Naive B cell (primary cell): ENCODE results near the gene PLEKHG7. TPM values are rescaled to one million over a fixed set of nuclear protein-coding genes. Genes with fewer than 3 reads are reported as not detected.
"Not testable (repeated sequence)": the region's sequence is repeated elsewhere in the genome, so short reads cannot be mapped to it uniquely, and the experiment has no call there.

Experiments used
- ATAC-seq, 2 donors: fragments of 150-1000 bp; cut with Tn5 transposase; 2 replicates each; pipeline ENCODE4 v1.10.0; 2021; ENCODE audit warnings: low read depth in 2 of 2, mild to moderate bottlenecking in 2 of 2, moderate library complexity in 2 of 2
- DNase-seq: peaks from one replicate; pipeline ENCODE4 v3.0.0; 2022
- H3K27ac Mint-ChIP-seq, 6 donors: one replicate each; pipeline ENCODE4 v1.8.0; 2020 to 2022; ENCODE audit warnings: mild to moderate bottlenecking in 6 of 6, mixed read lengths in 6 of 6, moderate library complexity in 5 of 6, inconsistent platforms in 2 of 6
- H3K27me3 Mint-ChIP-seq, 3 donors: one replicate each; pipeline ENCODE4 v1.8.0; 2021 to 2022; ENCODE audit warnings: mixed read lengths in 3 of 3, mild to moderate bottlenecking in 1 of 3
- H3K36me3 Mint-ChIP-seq, 2 donors: one replicate each; pipeline ENCODE4 v1.8.0; 2020 to 2022; ENCODE audit warnings: mixed read lengths in 2 of 2, inconsistent platforms in 1 of 2, mild to moderate bottlenecking in 1 of 2
- H3K4me1 Mint-ChIP-seq, 3 donors: one replicate each; pipeline ENCODE4 v1.8.0; 2020 to 2022; ENCODE audit warnings: mixed read lengths in 3 of 3, inconsistent platforms in 1 of 3, mild to moderate bottlenecking in 1 of 3, moderate library complexity in 1 of 3
- H3K4me3 Mint-ChIP-seq, 8 donors: one replicate each; pipeline ENCODE4 v1.8.0; 2020 to 2022; ENCODE audit warnings: mild to moderate bottlenecking in 8 of 8, mixed read lengths in 8 of 8, moderate library complexity in 8 of 8, inconsistent platforms in 2 of 8
- H3K9me3 Mint-ChIP-seq, 7 donors: one replicate each; pipeline ENCODE4 v1.8.0; 2020 to 2022; ENCODE audit warnings: mixed read lengths in 7 of 7, mild to moderate bottlenecking in 5 of 7, inconsistent platforms in 2 of 7, moderate library complexity in 1 of 7
- polyA plus RNA-seq, 6 donors: library from polyadenylated mRNA; unstranded; fragments of 300-500 nt; fragmentation: Illumina TruSeq; gene quantifications; one replicate each; pipeline ENCODE4 v1.2.3, GENCODE V29; 2021; ENCODE audit warnings: low read depth in 6 of 6

PLEKHG7 gene
- under 1 TPM in 4 of 6 donors, not detected in 2; 0.08 to 0.20 (median 0.11) TPM for polyA plus RNA-seq

GRCh38 chr12:92702754-92703679 lies at the start of gene PLEKHG7:
Gene PLEKHG7 (plus strand): TSS chr12:92702989. CDS start chr12:92706632, 3,643 bp downstream.
- Mint-ChIP-seq H3K27me3 (no peaks in the 10 kb centered on the region), H3K27ac (peak within 1 kb of the TSS; percentile 35 to 93 (median 76)), H3K4me3 (peak within 1 kb of the TSS; percentile 7 to 87 (median 46)), H3K4me1 (peaks cover 11 to 26% (median 14%) of the 10 kb centered on the region in 3 donors), H3K36me3 (peaks cover 0 to 2% of the 10 kb centered on the region in 2 donors), H3K9me3 (peaks cover 0 to 3% (median 0%) of the 10 kb centered on the region in 7 donors)
- ATAC-seq: peak; percentile 82 to 87
- peak; percentile 51 for DNase-seq

- ATAC-seq, H3K36me3 Mint-ChIP-seq, H3K4me1 Mint-ChIP-seq, H3K27ac Mint-ChIP-seq, DNase-seq, H3K27me3 Mint-ChIP-seq, H3K9me3 Mint-ChIP-seq, H3K4me3 Mint-ChIP-seq: not testable (repeated sequence)
Measured at GRCh38 chr12:92654256-92654655, 48.5 kb upstream of the PLEKHG7 start.

GRCh38 chr12:92654929-92655328 lies 47.9 kb upstream of the PLEKHG7 start:
- DNase-seq (no peak), ATAC-seq (no peak)
- H3K4me1 Mint-ChIP-seq: peaks cover 0 to 2% (median 0%) of the 10 kb centered on the region in 3 donors
- peaks cover 0 to 5% (median 0%) of the 10 kb centered on the region in 3 donors for H3K27me3 Mint-ChIP-seq
- peak overlapping the region in 1 of 6 donors; percentile 63 for H3K27ac Mint-ChIP-seq
- H3K9me3 Mint-ChIP-seq: no peaks in the 10 kb centered on the region
- no peaks in the 10 kb centered on the region for H3K36me3 Mint-ChIP-seq
- no peak overlapping the region for H3K4me3 Mint-ChIP-seq

GRCh38 chr12:92656911-92657310 lies 45.9 kb upstream of the PLEKHG7 start:
- Mint-ChIP-seq H3K27ac (no peak overlapping the region), H3K4me1 (no peaks in the 10 kb centered on the region)

GRCh38 chr12:92657770-92658169 lies 45.0 kb upstream of the PLEKHG7 start:
- H3K9me3 Mint-ChIP-seq: no peaks in the 10 kb centered on the region
- H3K27ac Mint-ChIP-seq: no peak overlapping the region
- no peaks in the 10 kb centered on the region for H3K4me1 Mint-ChIP-seq
- H3K4me3 Mint-ChIP-seq: no peak overlapping the region
- DNase-seq (no peak), ATAC-seq (no peak)
- no peaks in the 10 kb centered on the region for H3K36me3 Mint-ChIP-seq
- no peaks in the 10 kb centered on the region for H3K27me3 Mint-ChIP-seq

More at GRCh38 chr12:92656911-92657310, 45.9 kb upstream of the PLEKHG7 start:
- no peak overlapping the region for H3K4me3 Mint-ChIP-seq
- no peaks in the 10 kb centered on the region for H3K27me3 Mint-ChIP-seq
- ATAC-seq (no peak), DNase-seq (no peak)
- H3K36me3 Mint-ChIP-seq: no peaks in the 10 kb centered on the region
- H3K9me3 Mint-ChIP-seq: no peaks in the 10 kb centered on the region

- Mint-ChIP-seq H3K4me1 (no peaks in the 10 kb centered on the region), H3K4me3 (peak overlapping the region in 1 of 8 donors; percentile 3), H3K36me3 (no peaks in the 10 kb centered on the region), H3K9me3 (no peaks in the 10 kb centered on the region), H3K27ac (no peak overlapping the region), H3K27me3 (no peaks in the 10 kb centered on the region)
- DNase-seq (no peak), ATAC-seq (no peak)
Measured at GRCh38 chr12:92658611-92659010, 44.2 kb upstream of the PLEKHG7 start.

GRCh38 chr12:92661269-92661668 lies 41.5 kb upstream of the PLEKHG7 start:
- H3K36me3 Mint-ChIP-seq: no peaks in the 10 kb centered on the region

GRCh38 chr12:92665496-92665895 lies 37.3 kb upstream of the PLEKHG7 start:
- no peaks in the 10 kb centered on the region for H3K36me3 Mint-ChIP-seq
- H3K4me3 Mint-ChIP-seq: no peak overlapping the region
- H3K27ac Mint-ChIP-seq: no peak overlapping the region
- peaks cover 0 to 10% (median 5%) of the 10 kb centered on the region in 3 donors for H3K27me3 Mint-ChIP-seq
- peaks cover 0 to 2% (median 0%) of the 10 kb centered on the region in 3 donors for H3K4me1 Mint-ChIP-seq
- ATAC-seq: no peak
- H3K9me3 Mint-ChIP-seq: peaks cover 0 to 1% (median 0%) of the 10 kb centered on the region in 7 donors
- DNase-seq: no peak

More at GRCh38 chr12:92661269-92661668, 41.5 kb upstream of the PLEKHG7 start:
- DNase-seq: no peak
- ATAC-seq: no peak
- Mint-ChIP-seq H3K27ac (no peak overlapping the region), H3K4me1 (no peaks in the 10 kb centered on the region), H3K4me3 (no peak overlapping the region), H3K9me3 (no peaks in the 10 kb centered on the region), H3K27me3 (no peaks in the 10 kb centered on the region)

- no peaks in the 10 kb centered on the region for H3K36me3 Mint-ChIP-seq
- peak overlapping the region in 1 of 8 donors; percentile 44 for H3K4me3 Mint-ChIP-seq
- H3K4me1 Mint-ChIP-seq: peaks cover 0 to 14% (median 9%) of the 10 kb centered on the region in 3 donors
- H3K27ac Mint-ChIP-seq: no peak overlapping the region
- peaks cover 0 to 7% (median 3%) of the 10 kb centered on the region in 7 donors for H3K9me3 Mint-ChIP-seq
- peaks cover 0 to 16% (median 5%) of the 10 kb centered on the region in 3 donors for H3K27me3 Mint-ChIP-seq
- DNase-seq (no peak), ATAC-seq (no peak)
Measured at GRCh38 chr12:92668739-92669138, 34.0 kb upstream of the PLEKHG7 start.

- H3K36me3 Mint-ChIP-seq, H3K4me3 Mint-ChIP-seq, H3K27ac Mint-ChIP-seq, DNase-seq, H3K9me3 Mint-ChIP-seq: not testable (repeated sequence)
- H3K27me3 Mint-ChIP-seq: peaks cover 0 to 16% (median 5%) of the 10 kb centered on the region in 3 donors
- peak in 1 of 2 donors; percentile 14 for ATAC-seq
- H3K4me1 Mint-ChIP-seq: peaks cover 0 to 14% (median 9%) of the 10 kb centered on the region in 3 donors
Measured at GRCh38 chr12:92671524-92671923, 31.3 kb upstream of the PLEKHG7 start.

- H3K27me3 Mint-ChIP-seq: peaks cover 0 to 16% (median 5%) of the 10 kb centered on the region in 3 donors
- no peaks in the 10 kb centered on the region for H3K36me3 Mint-ChIP-seq
- DNase-seq: no peak
- no peak overlapping the region for H3K4me3 Mint-ChIP-seq
- peaks cover 0 to 14% (median 9%) of the 10 kb centered on the region in 3 donors for H3K4me1 Mint-ChIP-seq
- ATAC-seq: no peak
- H3K27ac Mint-ChIP-seq: peak overlapping the region in 1 of 6 donors; percentile 38
- H3K9me3 Mint-ChIP-seq: peaks cover 0 to 7% (median 3%) of the 10 kb centered on the region in 7 donors
Measured at GRCh38 chr12:92673756-92674155, 29.0 kb upstream of the PLEKHG7 start.

GRCh38 chr12:92674500-92674899 lies 28.3 kb upstream of the PLEKHG7 start:
- H3K4me1 Mint-ChIP-seq: peaks cover 0 to 14% (median 9%) of the 10 kb centered on the region in 3 donors
- H3K4me3 Mint-ChIP-seq: no peak overlapping the region
- peaks cover 0 to 15% (median 5%) of the 10 kb centered on the region in 3 donors for H3K27me3 Mint-ChIP-seq
- DNase-seq: no peak
- H3K9me3 Mint-ChIP-seq: peaks cover 0 to 7% (median 3%) of the 10 kb centered on the region in 7 donors
- H3K36me3 Mint-ChIP-seq: no peaks in the 10 kb centered on the region
- ATAC-seq: no peak
- no peak overlapping the region for H3K27ac Mint-ChIP-seq

GRCh38 chr12:92675092-92675865 lies 27.5 kb upstream of the PLEKHG7 start:
- no peak overlapping the region for H3K27ac Mint-ChIP-seq
- ATAC-seq: no peak

More at GRCh38 chr12:92675092-92675865, 27.5 kb upstream of the PLEKHG7 start:
- Mint-ChIP-seq H3K9me3 (peaks cover 0 to 7% (median 3%) of the 10 kb centered on the region in 7 donors), H3K4me3 (no peak overlapping the region), H3K36me3 (no peaks in the 10 kb centered on the region), H3K27me3 (peaks cover 0 to 8% (median 2%) of the 10 kb centered on the region in 3 donors), H3K4me1 (peaks cover 0 to 13% (median 9%) of the 10 kb centered on the region in 3 donors)
- no peak for DNase-seq
